HepG2 (cell line): ENCODE results near the gene MLXIPL. TPM values are rescaled to one million over a fixed set of nuclear protein-coding genes. Genes with fewer than 3 reads are reported as not detected.

Source experiments
- ARHGAP35 ChIP-seq: sonication (generic); formaldehyde crosslinking; IDR thresholded peaks from 2 replicates; pipeline ENCODE4 v1.9.0; 2022; ENCODE audit warnings: mild to moderate bottlenecking, inconsistent platforms, moderate library complexity, missing genetic modification reagents, borderline replicate concordance
- CENPX ChIP-seq: sonication (generic); formaldehyde crosslinking; IDR thresholded peaks from 2 replicates; pipeline ENCODE4 v1.9.0; 2021; ENCODE audit warnings: mild to moderate bottlenecking, missing genetic modification reagents, moderate library complexity
- GABPB1 ChIP-seq: IDR thresholded peaks from 2 replicates; pipeline ENCODE4 v1.6.1; 2016; ENCODE audit warnings: mild to moderate bottlenecking, missing genetic modification reagents, moderate library complexity, missing compliant biosample characterization
- GATAD2A ChIP-seq: IDR thresholded peaks from 2 replicates; pipeline ENCODE4 v1.6.1; 2016
- KDM1A ChIP-seq: IDR thresholded peaks from 2 replicates; pipeline ENCODE4 v1.6.1; 2016; ENCODE audit warnings: missing compliant biosample characterization
- MAZ ChIP-seq, 2 experiments: sonication (generic) in 1 of 2; formaldehyde crosslinking in 1 of 2; IDR thresholded peaks; 2 replicates each; pipeline versions ENCODE4 v1.5.0 to v1.6.1; 2012 to 2020; ENCODE audit warnings: low read depth in 2 of 2, mild to moderate bottlenecking in 2 of 2, borderline replicate concordance in 1 of 2, improper control_type of control experiment in 1 of 2, low read length in 1 of 2, missing genetic modification reagents in 1 of 2, moderate library complexity in 1 of 2
- NFKB2 ChIP-seq: sonication (generic); formaldehyde crosslinking; IDR thresholded peaks from 2 replicates; pipeline ENCODE4 v1.4.0; 2020; ENCODE audit warnings: missing genetic modification reagents, borderline replicate concordance
- NRL ChIP-seq: sonication (generic); formaldehyde crosslinking; IDR thresholded peaks from 2 replicates; pipeline ENCODE4 v1.5.0; 2020; ENCODE audit warnings: missing genetic modification reagents, mild to moderate bottlenecking, moderate library complexity, borderline replicate concordance
- PAF1 ChIP-seq: IDR thresholded peaks from 2 replicates; pipeline ENCODE4 v1.6.1; 2016; ENCODE audit warnings: missing genetic modification reagents, missing compliant biosample characterization
- TEAD2 ChIP-seq: sonication (generic); formaldehyde crosslinking; IDR thresholded peaks from 2 replicates; pipeline ENCODE4 v1.9.0; 2021; ENCODE audit warnings: missing genetic modification reagents
- ZFAT ChIP-seq: sonication (generic); formaldehyde crosslinking; conservative IDR thresholded peaks from 2 replicates; pipeline ENCODE4 v1.8.1; 2023; ENCODE audit warnings: missing genetic modification reagents, inconsistent platforms
- ZNF143 ChIP-seq: sonication (generic); formaldehyde crosslinking; IDR thresholded peaks from 2 replicates; pipeline ENCODE4 v1.4.0; 2020; ENCODE audit warnings: missing genetic modification reagents
- ZNF24 ChIP-seq: fragments of 450-650 bp; IDR thresholded peaks from 2 replicates; pipeline ENCODE4 v1.6.1; 2017; ENCODE audit warnings: antibody characterized with exemption, mild to moderate bottlenecking
- ZNF280D ChIP-seq: sonication (generic); formaldehyde crosslinking; IDR thresholded peaks from 2 replicates; pipeline ENCODE4 v1.5.1; 2020; ENCODE audit warnings: mild to moderate bottlenecking, missing genetic modification reagents
- ZNF510 ChIP-seq: sonication (generic); formaldehyde crosslinking; IDR thresholded peaks from 2 replicates; pipeline ENCODE4 v1.4.0; 2020; ENCODE audit warnings: low read depth, mild to moderate bottlenecking, missing genetic modification reagents
- ZNF781 ChIP-seq: sonication (generic); formaldehyde crosslinking; IDR thresholded peaks from 2 replicates; pipeline ENCODE4 v1.5.1; 2020; ENCODE audit warnings: borderline replicate concordance, mild to moderate bottlenecking, missing genetic modification reagents; ENCODE audit errors: not compliant biosample characterization
- polyA plus RNA-seq, 8 experiments: library from polyadenylated mRNA; depleted of rRNA in 3 of 8; stranded (reverse) in 7 of 8; unstranded in 1 of 8; fragments of >200 nt; fragmentation: Illumina TruSeq in 4 of 8; extraction: Trizol in 4 of 8; gene quantifications; 2 replicates each; pipeline versions ENCODE4 v1.2.1 to v1.2.3, GENCODE V29; 2011 to 2016; ENCODE audit warnings: low read depth in 4 of 8, missing spikeins in 1 of 8, mixed read lengths in 1 of 8; ENCODE audit not compliant: insufficient read depth in 1 of 8
- total RNA-seq, 5 experiments: library from RNA; depleted of rRNA; stranded (reverse); fragments of >200 nt; fragmentation: Illumina TruSeq; extraction: Trizol; gene quantifications; 2 replicates each; pipeline ENCODE4 v1.2.3, GENCODE V29; 2016; ENCODE audit warnings: low read depth in 1 of 5
- TF ChIP-seq, protein P1 (sequence below): sonication (generic); formaldehyde crosslinking; IDR thresholded peaks from 2 replicates; pipeline ENCODE4 v1.4.0; 2020; ENCODE audit warnings: missing genetic modification reagents
- TF ChIP-seq, protein P2 (sequence below): sonication (generic); formaldehyde crosslinking; IDR thresholded peaks from 2 replicates; pipeline ENCODE4 v1.4.0; 2020; ENCODE audit warnings: missing genetic modification reagents
- TF ChIP-seq, protein P3 (sequence below): sonication (generic); formaldehyde crosslinking; IDR thresholded peaks from 2 replicates; pipeline ENCODE4 v1.4.0; 2020; ENCODE audit warnings: low read depth, missing genetic modification reagents

MLXIPL gene
- total and polyA plus RNA-seq, 2 of the 13 experiments (the other 11 are each of a cell fraction or from before 2014, with no cell fraction given) = 51.6 to 60.1 TPM

DNA sequence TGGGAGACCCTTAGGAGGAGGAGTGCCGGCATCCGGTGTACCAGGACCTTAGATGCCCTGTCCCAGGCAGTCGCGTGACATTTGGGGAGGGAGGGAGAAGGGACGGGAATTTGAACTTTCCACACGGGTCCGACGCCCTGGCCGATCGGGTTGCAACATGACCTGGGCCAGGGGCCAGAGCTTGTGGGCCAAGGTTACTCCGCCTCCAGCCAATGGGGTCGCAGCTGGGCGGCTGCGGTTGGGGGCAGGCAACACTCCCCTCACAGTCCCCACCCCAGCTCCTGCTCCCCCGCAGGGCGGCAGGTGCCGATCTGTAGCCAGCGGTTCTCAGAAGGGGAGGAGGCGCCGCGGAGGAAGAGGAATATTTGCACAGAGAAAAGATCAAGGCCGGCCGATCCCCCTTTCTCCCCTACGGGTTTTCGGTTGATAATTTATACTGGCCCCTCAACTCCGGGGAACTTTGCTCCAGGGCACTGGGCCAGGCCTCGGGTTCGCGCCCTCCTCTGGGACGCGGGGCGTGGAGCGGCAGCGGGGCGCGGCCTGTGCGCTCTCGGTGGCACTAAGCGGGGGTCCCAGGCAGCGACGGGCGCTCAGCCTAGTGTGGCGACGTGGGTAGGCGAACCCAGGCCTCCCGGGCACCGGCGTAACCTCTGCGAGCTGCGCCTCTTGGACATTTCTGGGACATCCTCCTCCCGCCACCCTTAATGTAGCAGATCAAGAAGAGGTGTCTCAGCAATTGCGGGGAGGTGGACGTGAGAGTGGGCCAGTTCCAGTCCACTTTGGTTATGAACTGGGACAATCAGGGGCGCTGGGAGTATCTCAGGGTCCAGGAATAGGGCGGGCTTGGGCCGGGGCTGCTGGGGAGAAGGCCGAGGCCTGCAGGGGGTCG lies 1.2 kb downstream of the MLXIPL start (continued):
- TF ChIP-seq NRL (CRISPR knock-in tag) (peak; percentile 95), NFKB2 (CRISPR knock-in tag) (peak; percentile 62; the same call in 1 of the 2 replicates), ZNF510 (peak; percentile 85; the same call in 1 of the 2 replicates), ZNF781 (CRISPR knock-in tag) (peak; percentile 26), CENPX (CRISPR knock-in tag) (no peak), GABPB1 (CRISPR knock-in tag) (peak; percentile 78), KDM1A (CRISPR knock-in tag) (no peak), ZNF24 (no peak), MAZ (IDR thresholded peaks at IDR 0.05; ENCODE audit: borderline replicate concordance, low read depth, low read length) (peak; percentile 93), MAZ (CRISPR knock-in tag; IDR thresholded peaks at IDR 0.05; ENCODE audit: low read depth) (peak; percentile 96), GATAD2A (peak; percentile 87), ZNF143 (CRISPR knock-in tag) (no peak), ZFAT (CRISPR knock-in tag) (no peak), PAF1 (CRISPR knock-in tag) (peak; percentile 26; the same call in 1 of the 2 replicates), TEAD2 (CRISPR knock-in tag) (0 out of 2 replicates have a peak, but pooled peaks have one; percentile 37), ZNF280D (CRISPR knock-in tag) (peak; percentile 85), ARHGAP35 (CRISPR knock-in tag) (no peak; the same call in 1 of the 2 replicates)
- TF ChIP-seq, protein P1, sequence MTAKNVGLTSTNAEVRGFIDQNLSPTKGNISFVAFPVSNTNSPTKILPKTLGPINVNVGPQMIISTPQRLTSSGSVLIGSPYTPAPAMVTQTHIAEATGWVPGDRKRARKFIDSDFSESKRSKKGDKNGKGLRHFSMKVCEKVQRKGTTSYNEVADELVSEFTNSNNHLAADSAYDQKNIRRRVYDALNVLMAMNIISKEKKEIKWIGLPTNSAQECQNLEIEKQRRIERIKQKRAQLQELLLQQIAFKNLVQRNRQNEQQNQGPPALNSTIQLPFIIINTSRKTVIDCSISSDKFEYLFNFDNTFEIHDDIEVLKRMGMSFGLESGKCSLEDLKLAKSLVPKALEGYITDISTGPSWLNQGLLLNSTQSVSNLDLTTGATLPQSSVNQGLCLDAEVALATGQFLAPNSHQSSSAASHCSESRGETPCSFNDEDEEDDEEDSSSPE (CRISPR knock-in tag) = peak; percentile 74; the same call in 1 of the 2 replicates
- TF ChIP-seq, protein P2, sequence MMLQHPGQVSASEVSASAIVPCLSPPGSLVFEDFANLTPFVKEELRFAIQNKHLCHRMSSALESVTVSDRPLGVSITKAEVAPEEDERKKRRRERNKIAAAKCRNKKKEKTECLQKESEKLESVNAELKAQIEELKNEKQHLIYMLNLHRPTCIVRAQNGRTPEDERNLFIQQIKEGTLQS (CRISPR knock-in tag) = 0 out of 2 replicates have a peak, but pooled peaks have one; percentile 56
- TF ChIP-seq, protein P3, sequence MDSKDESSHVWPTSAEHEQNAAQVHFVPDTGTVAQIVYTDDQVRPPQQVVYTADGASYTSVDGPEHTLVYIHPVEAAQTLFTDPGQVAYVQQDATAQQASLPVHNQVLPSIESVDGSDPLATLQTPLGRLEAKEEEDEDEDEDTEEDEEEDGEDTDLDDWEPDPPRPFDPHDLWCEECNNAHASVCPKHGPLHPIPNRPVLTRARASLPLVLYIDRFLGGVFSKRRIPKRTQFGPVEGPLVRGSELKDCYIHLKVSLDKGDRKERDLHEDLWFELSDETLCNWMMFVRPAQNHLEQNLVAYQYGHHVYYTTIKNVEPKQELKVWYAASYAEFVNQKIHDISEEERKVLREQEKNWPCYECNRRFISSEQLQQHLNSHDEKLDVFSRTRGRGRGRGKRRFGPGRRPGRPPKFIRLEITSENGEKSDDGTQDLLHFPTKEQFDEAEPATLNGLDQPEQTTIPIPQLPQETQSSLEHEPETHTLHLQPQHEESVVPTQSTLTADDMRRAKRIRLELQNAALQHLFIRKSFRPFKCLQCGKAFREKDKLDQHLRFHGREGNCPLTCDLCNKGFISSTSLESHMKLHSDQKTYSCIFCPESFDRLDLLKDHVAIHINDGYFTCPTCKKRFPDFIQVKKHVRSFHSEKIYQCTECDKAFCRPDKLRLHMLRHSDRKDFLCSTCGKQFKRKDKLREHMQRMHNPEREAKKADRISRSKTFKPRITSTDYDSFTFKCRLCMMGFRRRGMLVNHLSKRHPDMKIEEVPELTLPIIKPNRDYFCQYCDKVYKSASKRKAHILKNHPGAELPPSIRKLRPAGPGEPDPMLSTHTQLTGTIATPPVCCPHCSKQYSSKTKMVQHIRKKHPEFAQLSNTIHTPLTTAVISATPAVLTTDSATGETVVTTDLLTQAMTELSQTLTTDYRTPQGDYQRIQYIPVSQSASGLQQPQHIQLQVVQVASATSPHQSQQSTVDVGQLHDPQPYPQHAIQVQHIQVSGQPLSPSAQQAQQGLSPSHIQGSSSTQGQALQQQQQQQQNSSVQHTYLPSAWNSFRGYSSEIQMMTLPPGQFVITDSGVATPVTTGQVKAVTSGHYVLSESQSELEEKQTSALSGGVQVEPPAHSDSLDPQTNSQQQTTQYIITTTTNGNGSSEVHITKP = peak; percentile 77
